ENCODE results near the gene BACH2.
A peak's percentile ranks its signal among the peaks of the same experiment; 100 is the strongest.

BACH2 gene

DNA sequence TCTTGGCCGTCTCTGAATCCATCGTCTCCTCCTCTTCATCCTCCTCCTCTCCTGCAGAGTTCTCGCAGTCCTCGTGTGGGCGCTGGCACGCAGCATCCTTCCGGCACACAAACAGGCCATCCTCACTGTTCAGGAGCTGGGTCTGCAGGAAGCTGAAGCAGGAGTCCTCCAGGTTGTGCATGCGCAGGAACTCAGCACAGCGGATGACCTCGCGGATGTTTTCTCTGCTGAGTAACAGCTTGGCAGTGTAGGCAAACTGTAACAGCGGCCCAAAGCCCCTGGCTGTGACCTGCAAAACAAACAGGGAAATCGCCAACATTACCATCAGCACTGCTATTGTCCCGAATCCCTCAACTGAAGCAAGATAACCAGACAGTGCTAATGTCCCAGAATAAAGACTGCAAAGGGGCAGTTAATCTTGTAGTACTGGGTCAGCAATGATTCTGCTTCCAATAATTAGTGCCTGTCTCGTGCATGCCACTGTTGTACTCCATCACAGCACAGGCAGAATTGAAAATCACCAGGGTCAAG lies 345.0 kb downstream of the BACH2 start:
- peak in 31 of 51 donors; percentile 5 to 62 (median 26) for DNase-seq

DNA sequence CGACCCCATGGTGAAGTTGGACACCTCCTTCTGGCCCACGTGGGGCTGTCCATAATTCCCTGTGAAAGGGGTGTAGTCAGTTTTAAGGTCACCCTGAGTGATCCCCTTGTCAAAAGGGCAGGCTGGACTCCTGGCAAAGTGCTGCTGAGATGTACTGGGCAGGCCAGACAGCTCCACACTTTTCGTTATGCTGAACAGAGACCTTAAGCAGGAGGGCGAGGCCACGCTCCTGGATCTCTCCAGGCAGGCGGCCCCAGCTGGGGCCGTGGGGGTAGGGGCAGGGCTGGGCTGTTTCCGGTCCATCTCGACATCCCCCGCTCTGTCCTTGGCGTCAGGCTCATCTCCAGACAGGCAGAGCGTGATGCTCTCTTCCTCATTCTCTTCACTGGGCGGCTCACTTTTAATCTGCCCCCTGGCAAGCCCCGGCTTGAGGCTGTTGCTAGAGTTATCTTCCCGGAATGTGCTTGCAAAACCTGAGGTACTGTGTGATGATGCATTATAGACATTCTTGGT lies 345.7 kb downstream of the BACH2 start:
- DNase-seq: peak in 1 of 51 donors; percentile 8

DNA sequence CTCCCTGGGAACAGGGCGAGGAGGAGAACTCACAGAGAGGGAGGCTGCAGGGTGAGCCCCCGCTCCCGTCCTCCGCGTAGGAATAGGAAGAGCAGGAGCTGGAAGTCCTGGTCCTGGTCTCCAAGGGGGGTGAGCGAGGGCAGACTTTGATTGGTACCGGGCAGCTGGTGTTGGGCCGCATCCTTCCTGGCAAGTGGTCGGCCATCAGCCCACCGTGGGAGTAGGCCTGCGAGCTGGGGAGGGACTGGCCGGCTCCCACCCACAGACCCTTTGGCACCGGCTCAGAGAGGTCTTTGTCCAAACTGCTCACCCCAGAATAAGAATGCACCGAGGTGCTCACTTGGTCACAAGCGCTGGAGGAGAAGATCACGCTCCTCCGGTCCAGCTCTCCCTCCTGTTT lies 346.2 kb downstream of the BACH2 start:
- DNase-seq: no peak

DNA sequence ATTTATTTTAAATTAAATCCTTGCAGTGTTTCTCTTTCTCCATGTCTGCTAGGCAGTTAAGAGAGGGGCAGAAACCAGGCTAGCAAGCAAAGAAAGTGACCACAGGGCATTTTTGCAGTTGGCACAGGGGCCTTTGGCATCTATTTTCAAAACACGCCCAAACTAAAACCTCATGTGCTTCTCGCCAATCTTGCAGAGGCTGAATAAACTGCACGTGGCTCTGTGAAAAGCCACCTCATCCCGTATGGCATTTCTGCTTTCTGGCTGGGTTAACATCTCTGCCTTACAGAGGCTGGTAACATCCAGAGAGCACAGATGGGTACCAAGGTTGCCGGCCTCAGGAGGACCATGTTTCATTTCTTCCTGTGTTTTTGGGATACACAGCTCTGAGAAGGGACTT lies 347.8 kb downstream of the BACH2 start:
- DNase-seq: no peak

DNA sequence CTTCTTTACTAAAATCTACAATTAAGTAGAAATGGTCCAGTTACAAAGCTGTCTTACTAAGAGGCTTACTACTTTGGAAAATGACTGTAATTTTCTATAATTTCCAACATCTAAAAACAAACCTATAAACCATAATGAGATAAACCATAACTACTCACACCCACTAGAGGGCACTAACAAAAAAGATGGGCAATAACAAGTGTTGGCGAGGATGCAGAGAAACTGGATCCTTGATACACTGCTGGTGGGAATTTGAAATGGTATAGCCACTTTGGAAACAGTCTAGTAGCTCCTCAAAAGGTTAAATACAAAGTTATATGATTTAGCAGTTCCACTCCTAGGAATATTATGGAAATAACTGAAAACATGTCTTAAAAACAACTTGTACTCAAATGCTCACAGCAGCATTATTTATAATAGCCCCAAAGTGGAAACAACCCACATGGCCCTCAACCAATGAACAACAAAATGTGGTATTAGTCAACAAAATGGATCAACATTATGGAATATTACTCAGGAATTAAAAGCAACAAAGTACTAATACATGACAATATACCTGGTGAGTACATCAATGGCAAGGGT lies 351.7 kb downstream of the BACH2 start:
- no peak for DNase-seq

DNA sequence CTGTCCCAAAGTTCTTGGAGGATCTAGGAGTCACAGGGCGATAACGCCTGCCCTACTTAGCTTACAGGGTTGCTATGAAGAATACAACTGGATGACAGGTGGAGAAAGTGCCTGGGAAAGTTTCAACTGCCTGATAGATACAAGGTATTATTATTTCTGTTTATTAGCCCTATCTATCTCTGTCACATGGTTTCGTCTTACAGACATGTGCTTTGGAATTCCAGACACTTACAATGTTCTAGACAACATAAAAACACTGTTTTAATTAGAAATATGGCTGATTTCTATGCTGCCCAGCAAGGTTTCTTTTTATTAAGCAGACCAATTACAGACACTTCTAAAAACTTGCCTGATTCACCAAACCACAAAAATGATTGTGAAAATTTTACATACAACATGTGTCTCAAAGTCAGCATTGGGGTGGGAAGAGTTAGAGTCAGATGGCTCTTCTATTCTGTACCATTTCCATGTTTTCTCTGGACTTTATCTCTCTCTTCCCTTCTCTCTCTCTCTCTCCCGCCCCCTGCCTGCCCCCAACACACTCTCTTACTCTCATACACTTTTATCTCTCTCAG lies 352.4 kb downstream of the BACH2 start:
- DNase-seq: no peak

DNA sequence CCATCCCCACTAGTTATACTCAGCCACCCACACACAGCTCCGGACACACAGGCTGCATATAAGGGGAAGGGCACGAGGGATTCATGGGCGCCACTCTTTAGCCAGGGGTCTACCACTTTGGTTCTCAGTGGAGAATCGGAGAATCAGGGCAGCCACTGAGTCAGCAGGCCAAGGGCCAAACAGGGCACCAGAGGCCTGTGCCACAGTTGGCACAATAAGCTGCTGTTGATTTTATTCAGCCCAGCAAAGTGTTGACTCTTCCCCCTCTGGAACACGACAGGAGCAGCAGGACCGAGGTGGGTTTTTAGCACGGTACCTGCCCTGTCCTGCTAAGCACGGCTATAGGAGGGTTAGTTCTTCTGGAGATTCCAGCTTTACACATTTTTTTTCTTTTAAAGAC lies 354.0 kb downstream of the BACH2 start:
- DNase-seq: no peak

DNA sequence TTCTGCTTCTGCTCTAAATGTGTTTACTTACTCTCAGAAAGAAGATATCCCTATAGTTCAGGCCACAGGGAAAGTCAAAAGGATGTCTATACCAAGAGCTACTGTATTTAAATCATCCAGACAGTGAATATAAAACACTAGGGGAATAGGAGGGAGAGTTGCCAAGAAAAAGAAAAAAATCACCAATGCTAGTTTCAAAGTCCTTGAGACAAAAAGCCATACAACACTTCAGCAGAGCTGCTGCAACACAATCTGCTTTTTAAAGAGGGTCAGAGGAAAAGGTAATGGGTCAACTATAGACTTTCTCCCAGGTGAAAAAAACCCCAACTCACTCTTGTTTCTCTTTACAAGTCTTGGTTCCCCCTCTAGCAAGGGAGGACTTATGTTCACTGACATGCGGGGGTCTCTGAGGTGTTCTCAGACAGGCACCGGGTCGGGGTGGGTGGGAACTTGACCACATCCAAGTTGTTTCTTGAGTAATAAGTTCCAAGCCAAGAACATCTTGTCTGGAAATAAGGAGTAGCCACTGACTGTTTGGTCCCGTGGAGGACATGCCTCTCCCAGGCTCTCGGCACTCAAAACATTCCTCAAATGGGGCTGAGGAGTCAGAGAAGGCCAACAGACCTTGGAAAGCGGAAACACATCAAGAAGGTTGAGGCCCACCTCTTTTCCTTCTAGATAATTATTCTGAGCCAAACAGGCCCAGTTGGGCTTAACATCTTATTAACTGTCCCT lies 354.7 kb downstream of the BACH2 start:
- no peak for DNase-seq

DNA sequence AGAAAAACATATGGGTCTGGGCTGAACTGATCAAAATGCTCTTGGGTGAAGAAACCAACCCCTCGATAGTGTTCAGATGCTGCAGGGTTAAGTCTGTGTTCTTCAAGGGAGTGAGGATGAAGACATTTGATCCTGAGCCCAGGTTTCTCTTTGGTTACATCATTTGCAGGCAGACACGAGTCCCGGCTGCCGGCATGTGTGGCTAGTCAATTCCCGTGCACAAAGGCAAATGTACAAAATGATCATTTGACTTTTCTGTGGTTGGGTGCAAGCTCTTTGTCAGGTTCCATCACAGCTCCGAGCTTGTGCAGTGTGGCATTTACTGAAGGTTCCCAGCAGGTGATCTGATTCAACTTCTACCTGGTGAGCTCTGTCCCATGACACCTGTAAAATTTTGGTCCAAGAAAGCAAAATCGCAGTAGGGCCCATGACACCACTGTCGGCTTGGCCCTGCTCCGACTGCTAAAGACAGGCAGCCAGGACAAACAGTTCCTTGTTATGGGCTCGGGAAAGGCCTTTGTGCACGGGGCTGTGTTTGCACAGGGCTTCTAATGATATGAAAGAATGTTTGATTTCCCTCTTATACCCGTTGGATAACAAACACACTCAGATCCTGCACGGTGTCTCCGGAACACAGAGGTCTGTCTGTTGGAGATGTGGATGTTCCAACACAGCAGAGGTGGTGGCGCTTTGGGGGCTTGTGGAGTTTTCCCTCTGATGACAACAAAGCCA lies 355.4 kb downstream of the BACH2 start:
- DNase-seq: peak in 36 of 51 donors; percentile 9 to 82 (median 40)

DNA sequence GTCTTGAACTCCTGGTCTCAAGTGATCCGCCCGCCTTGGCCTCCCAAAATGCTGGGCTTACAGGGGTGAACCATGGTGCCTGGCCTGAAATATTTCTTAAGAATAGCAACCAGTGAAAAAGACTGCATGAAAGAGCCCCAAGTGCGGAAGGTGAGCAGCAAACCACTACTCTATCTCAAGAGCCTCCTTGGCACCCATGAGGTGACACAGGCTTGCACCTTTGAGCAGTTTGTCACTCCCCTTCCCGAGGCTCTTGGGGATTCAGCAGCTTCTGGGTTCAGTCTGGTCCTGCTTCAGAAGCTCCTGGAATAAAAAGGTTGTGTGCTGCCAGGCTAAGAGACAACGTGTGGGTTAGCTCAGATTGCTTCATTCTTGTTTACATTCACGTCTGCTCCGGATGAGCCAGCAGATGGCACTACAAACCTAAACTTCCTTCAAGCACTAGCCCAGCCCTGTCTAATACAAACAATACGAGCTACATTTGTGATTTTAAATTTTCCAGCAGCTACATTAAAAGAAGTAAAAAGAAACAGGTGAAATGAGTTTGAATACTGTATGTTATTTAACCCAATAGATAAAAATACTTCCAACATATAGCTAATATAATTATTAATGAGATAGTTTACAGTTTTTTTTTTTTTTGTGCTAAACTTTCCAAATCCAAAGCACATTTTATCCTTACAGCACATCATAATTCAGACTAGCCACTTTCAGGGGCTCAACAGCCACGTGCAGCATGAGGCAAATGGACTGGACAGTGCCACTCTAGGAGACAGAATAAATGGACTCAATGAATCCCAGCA lies 356.2 kb downstream of the BACH2 start:
- peak in 42 of 51 donors; percentile 4 to 86 (median 47) for DNase-seq

DNA sequence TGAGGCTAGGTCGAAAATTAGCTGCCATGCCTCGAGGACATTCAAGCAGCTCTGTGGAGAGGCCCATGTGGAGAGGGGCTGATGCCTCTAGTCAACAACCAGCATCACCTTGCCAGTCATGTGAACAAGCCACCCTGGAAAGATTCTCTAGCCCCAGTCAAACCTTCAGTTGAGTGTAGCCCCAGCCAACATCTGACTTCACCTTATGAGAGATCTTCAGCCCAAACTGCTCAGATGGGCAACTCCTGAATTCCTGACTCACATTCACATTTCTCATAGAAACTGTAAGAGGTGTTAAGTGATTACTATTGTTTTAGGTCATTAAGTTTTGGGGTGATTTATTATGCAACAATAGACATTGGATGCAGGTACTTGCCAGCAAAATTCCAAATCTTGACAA lies 357.5 kb downstream of the BACH2 start:
- no peak for DNase-seq

DNA sequence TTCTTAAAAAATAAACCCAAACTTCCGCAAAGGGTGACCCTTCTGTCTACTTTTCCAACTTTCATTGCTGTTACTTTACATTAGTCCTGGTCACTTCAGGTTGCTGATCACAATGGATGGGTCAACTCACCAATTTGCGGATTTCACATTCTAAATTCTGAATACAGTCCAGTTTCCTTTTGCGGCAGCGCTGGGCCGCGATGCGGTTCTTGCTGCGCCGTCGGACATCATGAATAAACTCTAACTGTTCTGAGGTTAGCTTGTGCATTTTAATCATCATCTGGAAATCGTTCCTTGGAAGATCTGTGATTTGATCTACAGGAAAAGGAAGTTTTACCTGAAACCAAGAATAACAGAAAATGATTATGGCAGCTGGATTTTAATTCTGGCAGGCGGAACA lies 358.6 kb downstream of the BACH2 start:
- DNase-seq: no peak

DNA sequence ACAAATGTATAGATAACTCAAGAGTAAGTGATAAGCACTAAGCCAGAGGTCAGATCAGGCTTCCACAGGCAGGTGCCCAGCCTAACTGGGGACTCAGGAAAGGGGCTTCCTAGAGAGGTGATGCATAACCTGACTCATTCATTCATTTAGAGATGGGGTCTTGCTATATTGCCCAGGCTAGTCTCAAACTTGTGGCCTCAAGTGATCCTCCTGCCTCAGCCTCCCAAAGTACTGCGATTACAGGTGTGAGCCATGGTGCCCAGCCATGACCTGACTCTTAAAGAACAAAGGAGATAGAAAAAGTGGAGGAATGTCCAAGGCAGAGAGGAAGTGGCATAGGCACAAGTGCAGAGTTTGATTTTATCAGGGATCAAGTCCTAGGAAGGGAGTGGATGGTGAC lies 360.5 kb downstream of the BACH2 start:
- no peak for DNase-seq

DNA sequence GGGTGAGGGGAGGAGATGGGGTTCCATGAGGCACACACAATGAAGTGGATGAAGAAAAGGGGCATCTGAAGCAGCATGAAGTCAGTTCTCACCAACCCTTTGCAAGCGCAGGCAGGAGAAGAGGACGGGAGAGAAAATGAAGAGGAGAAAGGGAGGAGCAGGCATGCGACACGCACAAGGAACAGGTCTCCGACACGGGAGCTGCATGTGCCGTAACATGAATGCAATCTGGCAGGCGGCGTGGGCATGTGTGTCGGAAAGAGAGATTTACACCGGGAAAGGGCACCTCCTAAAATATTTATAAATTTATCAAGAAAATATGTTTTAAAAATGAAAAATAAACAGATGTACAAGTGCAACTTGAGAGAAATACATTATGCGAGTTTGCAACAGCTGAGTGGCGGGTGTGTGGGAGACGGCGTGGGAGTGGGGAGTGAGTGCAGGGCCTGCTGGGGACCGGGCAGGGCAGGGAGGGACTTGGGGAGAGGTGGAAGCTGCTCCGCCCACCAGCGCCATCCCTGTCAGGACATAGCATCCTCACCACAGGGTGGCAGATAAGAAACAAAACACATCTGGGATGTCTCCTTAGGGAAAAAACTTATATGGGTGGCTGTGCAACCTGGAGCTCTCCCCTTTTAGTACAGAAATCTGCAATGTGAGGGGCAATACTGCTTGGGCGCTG lies 361.8 kb downstream of the BACH2 start:
- DNase-seq: no peak

DNA sequence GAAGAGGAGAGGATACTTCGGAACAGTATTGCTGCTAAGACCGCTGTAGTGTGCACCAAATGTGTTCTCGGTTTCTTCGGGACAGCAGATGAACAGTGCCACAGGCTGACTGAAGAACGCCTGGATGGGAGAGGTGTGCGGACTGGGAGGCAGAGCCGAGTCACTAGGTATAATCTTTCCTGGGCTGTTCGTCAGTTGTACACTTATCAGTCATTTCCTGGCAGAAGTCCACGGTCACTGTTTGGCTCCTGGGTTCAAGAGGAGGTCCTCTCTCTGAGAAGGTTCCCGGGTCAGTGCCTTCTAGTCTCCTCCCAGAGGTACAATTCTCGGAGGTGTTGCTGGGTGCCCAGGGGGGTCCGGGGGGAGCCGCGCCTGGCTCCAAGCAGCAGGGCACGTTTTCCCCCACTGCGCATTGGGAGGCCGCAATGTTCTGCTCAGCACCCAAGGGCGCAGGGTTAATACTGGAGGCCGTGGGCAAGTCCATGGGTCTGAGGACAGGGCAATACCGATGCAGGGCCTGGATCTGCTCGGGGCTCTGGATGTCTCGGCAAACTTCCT lies 364.3 kb downstream of the BACH2 start:
- DNase-seq: no peak

DNA sequence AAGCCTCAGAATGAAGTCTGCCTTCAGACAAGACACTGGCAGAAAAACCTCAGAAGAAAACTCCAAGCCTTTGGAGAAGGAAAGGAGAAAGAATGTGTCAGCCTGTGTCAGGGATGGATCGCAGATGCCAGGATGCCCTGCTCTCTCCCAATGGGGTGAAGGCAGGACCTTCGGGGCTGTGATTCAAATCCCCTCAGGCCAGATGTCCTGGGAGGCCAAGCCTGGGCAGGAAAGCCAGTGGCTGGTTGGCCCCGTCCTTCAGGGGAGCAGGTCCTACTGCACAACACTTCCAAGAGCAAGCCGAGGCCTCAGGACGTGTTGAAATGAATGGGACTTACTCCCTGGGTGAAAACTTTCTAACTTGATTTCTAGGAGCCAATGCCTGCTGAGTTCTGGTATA lies 365.9 kb downstream of the BACH2 start:
- no peak for DNase-seq

DNA sequence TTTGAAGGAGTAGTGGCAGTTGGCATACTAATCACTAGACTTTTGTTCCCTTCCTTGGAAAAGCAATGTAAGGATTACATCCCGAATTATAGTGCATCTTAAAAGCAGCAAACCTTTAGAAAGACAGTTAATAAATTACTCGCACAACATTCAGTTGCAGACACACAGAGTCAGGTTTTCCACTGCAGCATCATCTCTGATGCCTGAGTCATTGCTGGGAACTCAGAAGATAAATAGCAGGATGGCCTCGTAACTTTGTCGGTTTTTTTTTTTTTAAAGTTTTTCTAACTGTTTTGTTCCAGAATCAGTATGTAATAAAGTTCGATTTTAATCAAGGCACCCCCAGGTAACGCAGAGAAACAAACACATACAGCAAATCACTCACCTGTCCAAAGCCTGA lies 368.0 kb downstream of the BACH2 start:
- no peak for DNase-seq

DNA sequence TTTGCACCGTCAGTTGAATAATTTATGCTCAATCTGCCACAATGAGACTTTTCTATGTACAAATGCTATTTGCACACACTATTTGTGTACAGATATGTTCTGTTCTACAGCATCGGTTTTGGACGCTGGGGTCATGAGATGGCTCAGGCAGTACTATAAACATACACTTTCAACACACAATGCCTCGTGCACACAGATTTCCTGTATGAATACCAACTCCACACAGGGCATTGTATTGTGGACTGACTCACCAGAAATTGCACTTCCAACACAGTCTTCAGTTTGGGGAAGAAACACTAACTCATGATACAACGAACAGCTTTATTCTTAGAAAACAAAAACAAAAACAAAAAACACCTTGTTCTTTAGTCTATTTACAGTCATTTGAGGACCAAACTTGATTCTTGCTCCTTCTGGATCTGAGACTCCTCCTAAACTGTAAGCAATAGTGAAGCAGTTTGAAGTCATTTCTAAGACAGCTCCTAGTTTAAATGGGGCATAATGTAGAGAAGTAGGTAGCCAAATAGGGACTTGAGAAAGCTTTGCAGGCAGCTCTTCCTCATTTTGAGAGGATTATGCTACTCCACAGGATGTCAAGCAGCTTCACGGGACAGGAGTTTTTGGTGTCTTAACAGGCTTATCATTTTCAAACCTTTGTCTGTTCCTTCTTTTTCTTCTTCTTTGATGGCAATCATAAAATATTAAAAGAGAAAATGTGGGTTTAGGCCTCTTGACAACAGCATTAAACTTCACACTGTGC lies 368.7 kb downstream of the BACH2 start:
- DNase-seq: no peak

DNA sequence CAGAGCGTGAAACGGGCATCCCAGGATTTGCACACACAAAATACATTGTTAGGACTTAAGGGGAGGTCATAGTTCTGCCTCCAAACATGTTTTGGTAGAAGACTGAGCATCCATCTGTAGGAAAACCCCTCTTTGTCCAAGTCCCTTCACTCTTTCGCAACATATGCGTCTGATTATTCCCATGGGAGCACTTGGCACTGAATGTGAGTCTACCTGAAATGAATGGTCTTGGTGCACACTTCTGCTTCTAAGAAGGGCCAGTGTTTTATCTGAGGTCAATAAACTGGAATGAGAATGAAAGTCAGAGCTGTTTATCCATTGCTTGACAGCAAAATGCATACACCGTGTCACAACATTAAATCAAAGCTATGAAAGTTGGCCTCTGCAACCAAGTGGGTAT lies 369.4 kb downstream of the BACH2 start:
- no peak for DNase-seq
